GM12874 (cell line): ENCODE measurements around the gene CXCL5.

Experiments used
- CTCF ChIP-seq: IDR thresholded peaks from 2 replicates; pipeline ENCODE4 v1.5.1; 2011; ENCODE audit warnings: low read depth, mild to moderate bottlenecking, control low read depth, low read length, moderate library complexity; ENCODE audit not compliant: insufficient read depth

The CXCL5 gene

GRCh38 chr4:74039315-74039763 is 40.9 kb upstream of the CXCL5 start:
- no peak for TF ChIP-seq CTCF

GRCh38 chr4:74038425-74039314 is 40.2 kb upstream of the CXCL5 start, which contains the start of gene CXCL3:
TSS of gene CXCL3 (minus strand) at chr4:74038689. CDS start at chr4:74038611, 78 bp downstream.
- no peak for TF ChIP-seq CTCF

GRCh38 chr4:74038086-74038424 is 39.6 kb upstream of the CXCL5 start:
- no peak for TF ChIP-seq CTCF

GRCh38 chr4:74037076-74037955 is 38.8 kb upstream of the CXCL5 start:
- TF ChIP-seq CTCF = no peak

GRCh38 chr4:74033739-74034138 is 35.3 kb upstream of the CXCL5 start:
- no peak for TF ChIP-seq CTCF

- no peak for TF ChIP-seq CTCF
These were observed 33.6 kb upstream of the CXCL5 start for GRCh38 chr4:74032064-74032463.

- TF ChIP-seq CTCF = no peak
These were observed 33.1 kb upstream of the CXCL5 start for GRCh38 chr4:74031576-74031975.
